WTC11 (cell line): Measurements from ENCODE around the gene REX1BD. TPM values are rescaled to one million over a fixed set of nuclear protein-coding genes. Genes with fewer than 3 reads are reported as not detected.

Experiments
- ATAC-seq: fragments of 200-7000 bp; cut with Tn5 transposase; 2 replicates; pipeline ENCODE4 v1.10.0; 2021; ENCODE audit warnings: mild to moderate bottlenecking, moderate library complexity
- CTCF ChIA-PET: fragments of 300-600 bp; sonication (Branson Sonifier 250); formaldehyde crosslinking; loops from one replicate; lab custom pipeline; 2021; ENCODE audit warnings: antibody characterized with exemption; lab: Charles Lee
- POLR2A ChIA-PET: fragments of 350-600 bp; sonication (Branson Sonifier 250); formaldehyde crosslinking; loops from one replicate; lab custom pipeline; 2021; ENCODE audit warnings: antibody characterized with exemption; lab: Charles Lee
- DNase-seq: peaks from one replicate; pipeline ENCODE4 v3.0.0; 2021; ENCODE audit warnings: low spot score
- H3K27ac Mint-ChIP-seq: 2 replicates; pipeline ENCODE4 v1.8.0; 2021; ENCODE audit warnings: mixed read lengths
- H3K27me3 Mint-ChIP-seq: 2 replicates; pipeline ENCODE4 v1.8.0; 2021; ENCODE audit warnings: low read depth, mild to moderate bottlenecking, moderate library complexity, mixed read lengths
- H3K36me3 Mint-ChIP-seq: 2 replicates; pipeline ENCODE4 v1.8.0; 2021; ENCODE audit warnings: mixed read lengths
- H3K4me1 Mint-ChIP-seq: 2 replicates; pipeline ENCODE4 v1.8.0; 2022; ENCODE audit warnings: mixed read lengths
- H3K4me3 Mint-ChIP-seq: 2 replicates; pipeline ENCODE4 v1.8.0; 2021; ENCODE audit warnings: mild to moderate bottlenecking, moderate library complexity, mixed read lengths
- H3K9me3 Mint-ChIP-seq: 2 replicates; pipeline ENCODE4 v1.8.0; 2021; ENCODE audit warnings: mixed read lengths
- ARID4B ChIP-seq: sonication (generic); formaldehyde crosslinking; IDR thresholded peaks from 2 replicates; pipeline ENCODE4 v1.8.0; 2023; ENCODE audit warnings: missing genetic modification reagents, mild to moderate bottlenecking, borderline replicate concordance
- CREB1 ChIP-seq: sonication (generic); formaldehyde crosslinking; IDR thresholded peaks from 2 replicates; pipeline ENCODE4 v1.8.0; 2023; ENCODE audit warnings: mild to moderate bottlenecking, missing genetic modification reagents
- E2F5 ChIP-seq: sonication (generic); formaldehyde crosslinking; IDR thresholded peaks from 2 replicates; pipeline ENCODE4 v1.8.1; 2022; ENCODE audit warnings: mild to moderate bottlenecking, moderate library complexity, missing genetic modification reagents
- ELF4 ChIP-seq: sonication (generic); formaldehyde crosslinking; IDR thresholded peaks from 2 replicates; pipeline ENCODE4 v1.8.1; 2022; ENCODE audit warnings: low read depth, mild to moderate bottlenecking, moderate library complexity, missing genetic modification reagents
- ESRRA ChIP-seq: sonication (generic); formaldehyde crosslinking; IDR thresholded peaks from 2 replicates; pipeline ENCODE4 v1.8.1; 2022; ENCODE audit warnings: mild to moderate bottlenecking, missing genetic modification reagents, borderline replicate concordance
- FOXP1 ChIP-seq: sonication (generic); formaldehyde crosslinking; IDR thresholded peaks from 2 replicates; pipeline ENCODE4 v1.8.0; 2022; ENCODE audit warnings: missing genetic modification reagents, mild to moderate bottlenecking, moderate library complexity, borderline replicate concordance
- GABPB1 ChIP-seq: sonication (generic); formaldehyde crosslinking; IDR thresholded peaks from 2 replicates; pipeline ENCODE4 v1.8.1; 2023; ENCODE audit warnings: mild to moderate bottlenecking, missing genetic modification reagents
- JUN ChIP-seq: sonication (generic); formaldehyde crosslinking; IDR thresholded peaks from 2 replicates; pipeline ENCODE4 v1.8.0; 2023; ENCODE audit warnings: mild to moderate bottlenecking, missing genetic modification reagents
- MAX ChIP-seq: sonication (generic); formaldehyde crosslinking; IDR thresholded peaks from 2 replicates; pipeline ENCODE4 v1.8.0; 2022; ENCODE audit warnings: mild to moderate bottlenecking, missing genetic modification reagents
- NR3C1 ChIP-seq: sonication (generic); formaldehyde crosslinking; conservative IDR thresholded peaks from 2 replicates; pipeline ENCODE4 v1.8.1; 2023; ENCODE audit warnings: low read depth, mild to moderate bottlenecking, missing genetic modification reagents
- PRRX2 ChIP-seq: fragments of 250-450 bp; sonication (Bioruptor Pico); IDR thresholded peaks from 2 replicates; pipeline ENCODE4 v1.8.0; 2021; ENCODE audit warnings: mild to moderate bottlenecking
- STAT6 ChIP-seq: sonication (generic); formaldehyde crosslinking; conservative IDR thresholded peaks from 2 replicates; pipeline ENCODE4 v1.8.1; 2023; ENCODE audit warnings: mild to moderate bottlenecking, low read depth, missing genetic modification reagents, moderate library complexity
- ZNF121 ChIP-seq: sonication (generic); formaldehyde crosslinking; IDR thresholded peaks from 2 replicates; pipeline ENCODE4 v1.8.0; 2023; ENCODE audit warnings: missing genetic modification reagents
- ZNF219 ChIP-seq: sonication (generic); formaldehyde crosslinking; IDR thresholded peaks from 2 replicates; pipeline ENCODE4 v1.8.0; 2023; ENCODE audit warnings: missing genetic modification reagents, mild to moderate bottlenecking, borderline replicate concordance
- ZNF396 ChIP-seq: fragments of 250-450 bp; sonication (Bioruptor Pico); IDR thresholded peaks from 2 replicates; pipeline ENCODE4 v1.8.0; 2021; ENCODE audit warnings: mild to moderate bottlenecking, moderate library complexity, borderline replicate concordance
- ZNF671 ChIP-seq: fragments of 250-450 bp; sonication (Bioruptor Pico); IDR thresholded peaks from 2 replicates; pipeline ENCODE4 v1.8.0; 2021; ENCODE audit warnings: mild to moderate bottlenecking
- total RNA-seq: library from RNA; stranded (reverse); gene quantifications from 3 replicates; pipeline ENCODE4 v1.2.3, GENCODE V29; 2021
- TF ChIP-seq, protein P1 (sequence below): sonication (generic); formaldehyde crosslinking; IDR thresholded peaks from 2 replicates; pipeline ENCODE4 v1.8.0; 2022; ENCODE audit warnings: mild to moderate bottlenecking, missing genetic modification reagents

The REX1BD gene
- total RNA-seq, 1 experiment from 2014 or later, result 90.2 TPM

DNA sequence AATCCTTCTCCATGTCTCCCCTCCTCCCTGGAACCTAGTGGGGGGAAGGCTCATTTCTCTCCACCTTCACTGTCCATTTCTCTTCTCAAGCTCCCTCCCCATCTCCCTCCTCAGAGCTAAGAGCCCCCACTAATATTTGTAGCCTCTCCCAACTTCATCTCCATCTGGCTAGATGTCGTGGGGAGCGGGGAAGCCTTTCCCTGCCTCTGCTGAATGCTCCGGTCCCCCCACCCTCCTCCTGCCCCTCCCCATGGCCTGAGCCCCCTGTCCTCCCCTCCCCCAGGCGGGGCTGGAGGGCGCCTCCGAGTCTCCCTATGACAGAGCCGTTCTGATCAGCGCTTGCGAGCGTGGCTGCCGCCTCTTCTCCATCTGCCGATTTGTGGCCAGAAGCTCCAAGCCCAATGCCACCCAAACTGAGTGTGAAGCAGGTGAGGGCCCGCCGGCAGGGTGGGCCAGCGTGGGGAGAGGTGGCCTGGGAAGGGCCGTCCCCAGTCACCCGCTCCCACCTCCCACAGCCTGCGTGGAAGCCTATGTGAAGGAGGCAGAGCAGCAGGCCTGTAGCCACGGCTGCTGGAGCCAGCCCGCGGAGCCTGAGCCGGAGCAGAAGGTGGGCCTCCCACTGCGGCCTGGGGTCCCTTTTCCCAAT, 25.1 kb downstream of the REX1BD start (continued):
- TF ChIP-seq FOXP1 (CRISPR knock-in tag), result peak; percentile 32; the same call in 1 of the 2 replicates
- no peak for TF ChIP-seq ZNF671 (CRISPR knock-in tag)

GRCh38 chr19:18616023-18616422, 27.4 kb downstream of the REX1BD start:
- Mint-ChIP-seq H3K4me3 (no peak overlapping the region), H3K4me1 (peaks cover 14% of the 10 kb centered on the region), H3K9me3 (peaks cover 7% of the 10 kb centered on the region), H3K36me3 (peaks cover 5% of the 10 kb centered on the region), H3K27ac (no peak overlapping the region), H3K27me3 (peaks cover 50% of the 10 kb centered on the region)
- ATAC-seq (no peak), DNase-seq (no peak)
- ChIA-PET CTCF (interaction anchor here (1.1 kb wide), 1 partner anchor 22 kb away, joined by 3 read pairs; no protein-coding TSS in a partner anchor), POLR2A (no interaction called here)
- TF ChIP-seq ESRRA (CRISPR knock-in tag), result no peak
- no peak for TF ChIP-seq JUN (CRISPR knock-in tag)
- no peak for TF ChIP-seq ZNF219 (CRISPR knock-in tag)
- no peak for TF ChIP-seq E2F5 (CRISPR knock-in tag)
- no peak for TF ChIP-seq MAX

DNA sequence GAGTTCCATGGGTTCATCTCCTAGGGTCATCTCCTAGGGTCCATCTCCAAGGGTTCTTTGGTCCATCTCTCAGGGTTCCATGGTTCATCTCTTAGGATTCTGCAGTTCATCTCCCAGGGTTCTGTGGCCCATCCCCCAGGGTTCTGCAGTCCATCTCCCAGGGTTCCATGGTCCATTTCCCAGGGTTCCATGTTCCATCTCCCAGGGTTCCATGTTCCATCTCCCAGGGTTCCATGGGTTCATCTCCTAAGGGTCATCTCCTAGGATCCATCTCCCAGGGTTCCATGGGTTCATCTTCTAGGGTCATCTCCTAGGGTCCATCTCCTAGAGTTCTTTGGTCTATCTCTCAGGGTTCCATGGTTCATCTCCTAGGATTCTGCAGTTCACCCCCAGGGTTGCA, 29.0 kb downstream of the REX1BD start:
- Mint-ChIP-seq H3K27ac (no peak overlapping the region), H3K27me3 (peaks cover 40% of the 10 kb centered on the region), H3K4me3 (no peak overlapping the region), H3K36me3 (peaks cover 5% of the 10 kb centered on the region), H3K9me3 (peaks cover 7% of the 10 kb centered on the region), H3K4me1 (peaks cover 7% of the 10 kb centered on the region; the same call in 1 of the 2 replicates)
- CTCF ChIA-PET, result no interaction called here
- no peak for DNase-seq
- POLR2A ChIA-PET, result no interaction called here
- ATAC-seq, result no peak
- TF ChIP-seq ESRRA (CRISPR knock-in tag) (no peak), ELF4 (CRISPR knock-in tag) (no peak), STAT6 (CRISPR knock-in tag) (no peak), ARID4B (CRISPR knock-in tag) (no peak), E2F5 (CRISPR knock-in tag) (no peak), CREB1 (CRISPR knock-in tag) (no peak), PRRX2 (CRISPR knock-in tag) (no peak), ZNF121 (CRISPR knock-in tag) (no peak), ZNF396 (CRISPR knock-in tag) (no peak), GABPB1 (CRISPR knock-in tag) (no peak), NR3C1 (CRISPR knock-in tag) (no peak)
- TF ChIP-seq, protein P1, sequence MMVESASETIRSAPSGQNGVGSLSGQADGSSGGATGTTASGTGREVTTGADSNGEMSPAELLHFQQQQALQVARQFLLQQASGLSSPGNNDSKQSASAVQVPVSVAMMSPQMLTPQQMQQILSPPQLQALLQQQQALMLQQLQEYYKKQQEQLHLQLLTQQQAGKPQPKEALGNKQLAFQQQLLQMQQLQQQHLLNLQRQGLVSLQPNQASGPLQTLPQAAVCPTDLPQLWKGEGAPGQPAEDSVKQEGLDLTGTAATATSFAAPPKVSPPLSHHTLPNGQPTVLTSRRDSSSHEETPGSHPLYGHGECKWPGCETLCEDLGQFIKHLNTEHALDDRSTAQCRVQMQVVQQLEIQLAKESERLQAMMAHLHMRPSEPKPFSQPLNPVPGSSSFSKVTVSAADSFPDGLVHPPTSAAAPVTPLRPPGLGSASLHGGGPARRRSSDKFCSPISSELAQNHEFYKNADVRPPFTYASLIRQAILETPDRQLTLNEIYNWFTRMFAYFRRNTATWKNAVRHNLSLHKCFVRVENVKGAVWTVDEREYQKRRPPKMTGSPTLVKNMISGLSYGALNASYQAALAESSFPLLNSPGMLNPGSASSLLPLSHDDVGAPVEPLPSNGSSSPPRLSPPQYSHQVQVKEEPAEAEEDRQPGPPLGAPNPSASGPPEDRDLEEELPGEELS (CRISPR knock-in tag), result no peak
